Esophagus muscularis mucosa (tissue), 4 donors: ENCODE results near the gene LIX1L.

ENCODE experiments used
- EP300 ChIP-seq: sonication (generic); formaldehyde crosslinking; IDR thresholded peaks from one replicate; pipeline ENCODE4 v1.6.1; 2017; ENCODE audit warnings: antibody characterized with exemption
- POLR2A ChIP-seq: fragments of 450-650 bp; IDR thresholded peaks from one replicate; pipeline ENCODE4 v1.6.1; 2017; ENCODE audit warnings: antibody characterized with exemption, moderate library complexity, mild to moderate bottlenecking, low read depth
- POLR2AphosphoS5 ChIP-seq, 2 donors: sonication (generic); formaldehyde crosslinking; IDR thresholded peaks; one replicate each; pipeline ENCODE4 v1.6.1; 2017; ENCODE audit warnings: antibody characterized with exemption in 2 of 2
- TF ChIP-seq, protein P1 (sequence below), 3 experiments: fragments of 200-600 bp in 2 of 3; fragments of 450-650 bp in 1 of 3; sonication (generic) in 2 of 3; IDR thresholded peaks; one replicate each; pipeline ENCODE4 v1.5.1; 2017 to 2019; ENCODE audit warnings: antibody characterized with exemption in 3 of 3, mild to moderate bottlenecking in 2 of 3, moderate library complexity in 1 of 3

DNA sequence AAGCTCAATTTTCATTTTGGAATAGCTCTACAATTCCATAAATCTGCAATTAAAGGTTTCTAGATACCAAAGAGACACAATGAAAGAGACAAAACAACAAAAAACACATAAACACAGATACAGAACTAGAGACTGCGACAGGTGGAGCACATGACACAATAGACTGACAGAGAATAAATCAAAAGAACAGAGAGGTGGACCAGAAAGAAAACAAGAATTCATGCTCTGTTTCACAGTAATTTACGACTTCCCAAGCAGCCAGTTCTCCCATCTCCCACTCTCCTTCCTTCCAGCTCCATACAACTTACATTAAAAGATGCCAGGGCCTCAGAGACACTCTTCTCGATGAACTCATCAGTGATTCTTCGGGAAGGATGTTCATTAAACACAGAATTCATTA, 15.4 kb downstream of the LIX1L start:
- TF ChIP-seq EP300: no peak
- TF ChIP-seq, protein P1, sequence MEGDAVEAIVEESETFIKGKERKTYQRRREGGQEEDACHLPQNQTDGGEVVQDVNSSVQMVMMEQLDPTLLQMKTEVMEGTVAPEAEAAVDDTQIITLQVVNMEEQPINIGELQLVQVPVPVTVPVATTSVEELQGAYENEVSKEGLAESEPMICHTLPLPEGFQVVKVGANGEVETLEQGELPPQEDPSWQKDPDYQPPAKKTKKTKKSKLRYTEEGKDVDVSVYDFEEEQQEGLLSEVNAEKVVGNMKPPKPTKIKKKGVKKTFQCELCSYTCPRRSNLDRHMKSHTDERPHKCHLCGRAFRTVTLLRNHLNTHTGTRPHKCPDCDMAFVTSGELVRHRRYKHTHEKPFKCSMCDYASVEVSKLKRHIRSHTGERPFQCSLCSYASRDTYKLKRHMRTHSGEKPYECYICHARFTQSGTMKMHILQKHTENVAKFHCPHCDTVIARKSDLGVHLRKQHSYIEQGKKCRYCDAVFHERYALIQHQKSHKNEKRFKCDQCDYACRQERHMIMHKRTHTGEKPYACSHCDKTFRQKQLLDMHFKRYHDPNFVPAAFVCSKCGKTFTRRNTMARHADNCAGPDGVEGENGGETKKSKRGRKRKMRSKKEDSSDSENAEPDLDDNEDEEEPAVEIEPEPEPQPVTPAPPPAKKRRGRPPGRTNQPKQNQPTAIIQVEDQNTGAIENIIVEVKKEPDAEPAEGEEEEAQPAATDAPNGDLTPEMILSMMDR (IDR thresholded peaks at IDR 0.05): no peak
- TF ChIP-seq POLR2A: no peak
- no peak for TF ChIP-seq POLR2AphosphoS5 (IDR thresholded peaks at IDR 0.05)
